GM12878 (cell line): ENCODE measurements around the gene FGF1. TPM values are rescaled to one million over a fixed set of nuclear protein-coding genes. Genes with fewer than 3 reads are reported as not detected.
A peak's percentile ranks its signal among the peaks of the same experiment; 100 is the strongest.

Experiments used
- ATAC-seq: fragments of 200-7000 bp; cut with Tn5 transposase; 3 replicates; pipeline ENCODE4 v1.9.1; 2020; ENCODE audit warnings: mild to moderate bottlenecking, moderate library complexity
- BruUV-seq: library from RNA; stranded (reverse); fragments of 400-500 nt; replicated peaks from 2 replicates; lab custom pipeline; 2021; lab: Mats Ljungman, UMichigan
- CTCF ChIA-PET: fragments of 300-600 bp; sonication (Branson Sonifier 250); formaldehyde crosslinking; extraction: SDS; loops from one replicate; lab custom pipeline; 2021; ENCODE audit warnings: inconsistent platforms; lab: Yijun Ruan, JAX
- POLR2A ChIA-PET: fragments of 350-600 bp; formaldehyde crosslinking; extraction: SDS; loops from one replicate; lab custom pipeline; 2021; ENCODE audit warnings: inconsistent platforms; lab: Charles Lee
- RAD21 ChIA-PET: fragments of 300-600 bp; sonication (Branson Sonifier 250); formaldehyde crosslinking; loops from one replicate; lab custom pipeline; 2023; ENCODE audit warnings: antibody characterized with exemption; ENCODE audit not compliant: unreplicated experiment; lab: Charles Lee
- SMC1A ChIA-PET: fragments of 300-600 bp; sonication (Branson Sonifier 250); formaldehyde crosslinking; loops from one replicate; lab custom pipeline; 2023; ENCODE audit not compliant: unreplicated experiment, uncharacterized antibody; lab: Charles Lee
- DNase-seq: peaks from one replicate; pipeline ENCODE4 v3.0.0-alpha.2; 2011; ENCODE audit warnings: low read depth, low spot score
- FAIRE-seq: peaks from 3 replicates; lab custom pipeline; 2011; peaks lifted over from hg19 to GRCh38; lab: Jason Lieb, UNC
- H2AFZ ChIP-seq: 2 replicates; pipeline ENCODE4 v1.6.0; 2011; ENCODE audit warnings: low read depth, low read length, control low read depth; ENCODE audit not compliant: control insufficient read depth
- H3K27ac ChIP-seq: 2 replicates; pipeline ENCODE4 v1.5.1; 2011; ENCODE audit warnings: control low read depth; ENCODE audit not compliant: control insufficient read depth, insufficient read depth
- H3K27me3 ChIP-seq, 2 experiments: replicated peaks in 1 of 2; 2 replicates each; pipeline versions ENCODE4 v1.6.0 to v1.6.1; 2011; ENCODE audit warnings: low read length in 1 of 2; ENCODE audit not compliant: control insufficient read depth in 2 of 2, insufficient read depth in 2 of 2
- H3K36me3 ChIP-seq, 2 experiments: 2 replicates each; pipeline ENCODE4 v1.5.1; 2011; ENCODE audit warnings: low read length in 1 of 2; ENCODE audit not compliant: control insufficient read depth in 2 of 2, insufficient read depth in 2 of 2
- H3K4me1 ChIP-seq: 2 replicates; pipeline ENCODE4 v1.6.1; 2011; ENCODE audit warnings: mild to moderate bottlenecking, low read length, moderate library complexity, mixed read lengths; ENCODE audit not compliant: control insufficient read depth, insufficient read depth
- H3K4me2 ChIP-seq: 2 replicates; pipeline ENCODE4 v1.6.0; 2011; ENCODE audit warnings: control low read depth; ENCODE audit not compliant: control insufficient read depth, insufficient read depth
- H3K4me3 ChIP-seq: fragments of 200-600 bp; sonication (generic); 2 replicates; pipeline ENCODE4 v1.5.1; 2016
- H3K79me2 ChIP-seq: 2 replicates; pipeline ENCODE4 v1.6.0; 2011; ENCODE audit warnings: low read length; ENCODE audit not compliant: control insufficient read depth, insufficient read depth
- H3K9ac ChIP-seq: 2 replicates; pipeline ENCODE4 v1.8.0; 2011; ENCODE audit warnings: low read length, control low read depth, mixed read lengths; ENCODE audit not compliant: control insufficient read depth, insufficient read depth
- H3K9me3 ChIP-seq: replicated peaks from 3 replicates; pipeline ENCODE4 v1.5.1; 2011; ENCODE audit warnings: mild to moderate bottlenecking, low read length; ENCODE audit not compliant: control insufficient read depth, insufficient read depth
- H4K20me1 ChIP-seq: 2 replicates; pipeline ENCODE4 v1.6.0; 2011; ENCODE audit not compliant: control insufficient read depth, insufficient read depth
- ASH2L ChIP-seq: fragments of 300-600, 200-600 bp; sonication (generic); IDR thresholded peaks from 2 replicates; pipeline ENCODE4 v1.6.1; 2017; ENCODE audit warnings: low read depth, mild to moderate bottlenecking, borderline replicate concordance
- ATF7 ChIP-seq: fragments of 450-650 bp; IDR thresholded peaks from 2 replicates; pipeline ENCODE4 v1.6.1; 2016; ENCODE audit warnings: low read depth, mild to moderate bottlenecking
- BRCA1 ChIP-seq: IDR thresholded peaks from 2 replicates; pipeline ENCODE4 v1.6.1; 2011; ENCODE audit warnings: low read depth, low read length, improper control_type of control experiment
- CREM ChIP-seq: IDR thresholded peaks from 2 replicates; pipeline ENCODE4 v1.6.1; 2014; ENCODE audit warnings: antibody characterized with exemption, low read depth
- EED ChIP-seq: sonication (generic); IDR thresholded peaks from 2 replicates; pipeline ENCODE4 v1.6.1; 2016; ENCODE audit warnings: antibody characterized with exemption, low read depth
- HDAC6 ChIP-seq: fragments of 200-600 bp; sonication (generic); IDR thresholded peaks from one replicate; pipeline ENCODE4 v1.8.0; 2017; ENCODE audit warnings: antibody characterized with exemption; ENCODE audit not compliant: unreplicated experiment
- IKZF2 ChIP-seq, 2 experiments: fragments of 450-650 bp; IDR thresholded peaks; 2 replicates each; pipeline ENCODE4 v1.6.1; 2017; ENCODE audit warnings: mild to moderate bottlenecking in 2 of 2, moderate library complexity in 2 of 2
- MAX ChIP-seq: IDR thresholded peaks from 2 replicates; pipeline ENCODE4 v1.6.1; 2012; ENCODE audit warnings: low read depth, low read length, improper control_type of control experiment
- MYB ChIP-seq: fragments of 150-350 bp; IDR thresholded peaks from 2 replicates; pipeline ENCODE4 v1.6.1; 2014; ENCODE audit warnings: mild to moderate bottlenecking, low read depth, low read length, borderline replicate concordance
- NR2F1 ChIP-seq: fragments of 450-650 bp; conservative IDR thresholded peaks from 2 replicates; pipeline ENCODE4 v1.6.1; 2017; ENCODE audit warnings: mild to moderate bottlenecking
- RELB ChIP-seq: fragments of 450-650 bp; IDR thresholded peaks from 2 replicates; pipeline ENCODE4 v1.6.1; 2017; ENCODE audit warnings: low read depth, mild to moderate bottlenecking, moderate library complexity
- SMAD1 ChIP-seq: fragments of 450-650 bp; IDR thresholded peaks from 2 replicates; pipeline ENCODE4 v1.6.1; 2018; ENCODE audit warnings: mild to moderate bottlenecking, low read depth; ENCODE audit not compliant: partially characterized antibody
- SPI1 ChIP-seq: IDR thresholded peaks from 2 replicates; pipeline ENCODE4 v1.6.1; 2011; ENCODE audit warnings: low read depth, mild to moderate bottlenecking, low read length, moderate library complexity, borderline replicate concordance; ENCODE audit not compliant: insufficient read depth
- TBL1XR1 ChIP-seq: IDR thresholded peaks from 2 replicates; pipeline ENCODE4 v1.6.1; 2012; ENCODE audit warnings: low read depth, low read length, improper control_type of control experiment
- TCF12 ChIP-seq: IDR thresholded peaks from 2 replicates; pipeline ENCODE4 v1.6.1; 2011; ENCODE audit warnings: low read depth, mild to moderate bottlenecking, low read length
- TCF3 ChIP-seq: IDR thresholded peaks from 2 replicates; pipeline ENCODE4 v1.6.1; 2012; ENCODE audit warnings: low read depth, mild to moderate bottlenecking, low read length, borderline replicate concordance; ENCODE audit not compliant: insufficient read depth
- TCF7 ChIP-seq: IDR thresholded peaks from 2 replicates; pipeline ENCODE4 v1.6.1; 2014; ENCODE audit warnings: antibody characterized with exemption, borderline replicate concordance
- YY1 ChIP-seq: IDR thresholded peaks from 2 replicates; pipeline ENCODE4 v1.6.1; 2011; ENCODE audit warnings: low read depth, mild to moderate bottlenecking, low read length
- ZNF207 ChIP-seq: fragments of 450-650 bp; IDR thresholded peaks from 2 replicates; pipeline ENCODE4 v1.6.1; 2014; ENCODE audit warnings: antibody characterized with exemption, mild to moderate bottlenecking, borderline replicate concordance
- ZNF622 ChIP-seq: fragments of 450-650 bp; IDR thresholded peaks from 2 replicates; pipeline ENCODE4 v1.6.1; 2017; ENCODE audit warnings: mild to moderate bottlenecking, inconsistent platforms
- ZSCAN29 ChIP-seq: fragments of 450-650 bp; IDR thresholded peaks from 2 replicates; pipeline ENCODE4 v1.6.1; 2017; ENCODE audit warnings: mild to moderate bottlenecking, moderate library complexity
- WGBS: methylation state at CpG from one replicate; pipeline ENCODE4 v1.1.6; 2016; ENCODE audit warnings: low lambda C conversion rate; ENCODE audit not compliant: insufficient replicate concordance, insufficient coverage; ENCODE audit errors: missing lambda C conversion rate; 5-methylcytosine and 5-hydroxymethylcytosine counted together
- in situ Hi-C: fragments of 300-500 bp; cut with MboI; formaldehyde crosslinking; loops from 9 replicates; pipeline ENCODE4 v1.14.3; 2018; ENCODE audit warnings: mixed read lengths
- intact Hi-C: fragments of 100-400 bp; cut with micrococcal nuclease; formaldehyde crosslinking; loops from one replicate; pipeline ENCODE4 v1.14.2; 2022; ENCODE audit not compliant: unreplicated experiment
- polyA plus RNA-seq, 11 experiments: library from polyadenylated mRNA; depleted of rRNA in 4 of 11; unstranded in 6 of 11; stranded (reverse) in 5 of 11; fragments of >200 nt; fragmentation: Nextera tagmentation in 4 of 11; fragmentation: Illumina TruSeq in 1 of 11; extraction: Ambion mirVana in 4 of 11; extraction: Trizol in 1 of 11; gene quantifications; 1 replicate in 1 of 11; 2 replicates in 10 of 11; pipeline versions ENCODE4 v1.2.1 to v1.2.3, GENCODE V29; 2011 to 2016; ENCODE audit warnings: inconsistent platforms in 2 of 11, missing spikeins in 2 of 11, low read depth in 1 of 11
- total RNA-seq, 4 experiments: library from RNA; depleted of rRNA in 3 of 4; stranded (reverse); fragments of >200 nt in 3 of 4; fragmentation: Illumina TruSeq in 1 of 4; extraction: Trizol in 1 of 4; gene quantifications; 2 replicates each; pipeline versions ENCODE4 v1.2.1 to v1.2.3, GENCODE V29; 2013 to 2021

The FGF1 gene
- total and polyA plus RNA-seq, 10 of the 15 experiments (the other 5 are each of a cell fraction or from before 2014, with no cell fraction given) = not detected

- peak; percentile 82 for TF ChIP-seq RELB
- 0 out of 2 replicates have a peak, but pooled peaks have one; percentile 5 for TF ChIP-seq SPI1
- TF ChIP-seq TBL1XR1 = 0 out of 2 replicates have a peak, but pooled peaks have one; percentile 16
- no peak for TF ChIP-seq NR2F1
- peak; percentile 80 for TF ChIP-seq EED
- TF ChIP-seq TCF12 = 0 out of 2 replicates have a peak, but pooled peaks have one; percentile 46
- no peak for TF ChIP-seq MAX
Measured at GRCh38 chr5:142713121-142713706, 27.3 kb upstream of the FGF1 start (continued).

DNA sequence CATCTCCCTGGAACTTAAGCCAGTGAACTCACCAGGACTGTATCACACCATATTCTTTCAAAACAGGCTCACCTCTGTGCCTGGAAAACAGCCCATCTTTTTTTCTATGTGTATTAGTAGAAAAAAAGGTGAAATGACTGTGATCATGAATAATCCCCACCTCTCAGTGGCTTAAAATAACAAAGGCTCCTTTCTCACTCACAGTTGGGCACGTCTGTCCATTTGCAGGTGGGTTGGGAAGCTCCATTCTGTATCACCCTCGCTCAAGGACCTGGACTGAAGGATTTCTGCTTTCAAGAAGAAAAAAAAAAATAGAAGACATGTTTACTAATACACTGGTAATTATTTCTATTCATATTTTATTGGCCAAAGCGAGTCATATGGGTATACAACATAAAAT, 17.3 kb upstream of the FGF1 start:
- POLR2A ChIA-PET = interaction anchor here (0.6 kb wide), 1 partner anchor 1100 kb away, joined by 3 read pairs; no protein-coding TSS in a partner anchor
- Histone ChIP-seq H3K4me3 (no peak overlapping the region), H3K36me3 (no peaks in the 10 kb centered on the region), H3K9me3 (no peaks in the 10 kb centered on the region; the same call in 2 of the 3 replicates), H2AFZ (no peak overlapping the region), H3K79me2 (no peaks in the 10 kb centered on the region), H3K9ac (no peak overlapping the region), H3K4me2 (no peak overlapping the region), H3K4me1 (no peaks in the 10 kb centered on the region), H3K27me3 (no peaks in the 10 kb centered on the region; a peak in 1 of 4 replicates), H4K20me1 (no peaks in the 10 kb centered on the region), H3K27ac (no peak overlapping the region)
- in situ Hi-C loops = no loop called here
- SMC1A ChIA-PET = no interaction called here
- RAD21 ChIA-PET = no interaction called here
- intact Hi-C loops = no loop called here
- ATAC-seq (no peak), FAIRE-seq (no peak), DNase-seq (no peak)
- CTCF ChIA-PET = interaction anchor here (0.6 to 4.8 kb wide), 6 partner anchors 10 to 1534 kb away, joined by 3 to 34 read pairs (median 5); no protein-coding TSS in a partner anchor
- BruUV-seq = no TSS peak
- 7% methylated on average over 3 of the region's 3 CpGs for WGBS
- TF ChIP-seq SMAD1 (no peak), TCF3 (no peak), TCF7 (no peak), IKZF2 (IDR thresholded peaks at IDR 0.05) (no peak), ZSCAN29 (no peak), ATF7 (no peak), HDAC6 (no peak), ASH2L (no peak), ZNF207 (no peak), BRCA1 (no peak), CREM (no peak), YY1 (no peak), ZNF622 (no peak), MYB (no peak)
